Measurements from ENCODE around the gene LPAR1. TPM values are rescaled to one million over a fixed set of nuclear protein-coding genes. Genes with fewer than 3 reads are reported as not detected.

LPAR1 gene
- total and polyA plus RNA-seq, 9 of the 15 experiments (the other 6 are each of a cell fraction or from before 2014, with no cell fraction given): 0.13 TPM; not detected in 8

DNA sequence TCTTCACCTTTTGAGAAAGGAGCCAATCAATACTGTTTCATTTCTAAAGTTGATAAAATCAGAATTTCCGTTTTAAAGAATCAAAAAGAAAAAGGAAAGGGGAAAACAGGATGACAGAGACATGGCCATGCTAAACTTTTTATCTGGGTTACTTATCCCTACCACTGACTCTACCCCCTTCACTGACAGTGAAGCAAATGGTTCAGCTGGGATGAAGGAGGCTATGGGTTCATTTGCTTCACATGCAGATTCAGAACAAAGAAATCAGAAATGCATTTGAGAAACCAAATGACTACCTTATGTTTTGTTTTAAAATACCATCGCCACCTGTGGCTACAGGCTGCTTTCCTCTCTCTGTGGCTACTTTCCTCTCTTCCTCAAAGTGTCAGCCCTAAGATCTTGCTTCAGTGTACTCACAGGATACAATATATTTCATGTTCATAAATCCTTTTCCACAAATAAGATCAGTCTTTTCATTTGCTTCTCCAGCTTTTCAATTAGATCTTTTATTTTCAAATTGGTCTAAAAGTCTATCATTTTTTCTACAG is 53.3 kb downstream of the LPAR1 start:
- Histone ChIP-seq H3K4me1 (replicated peaks in 1 of 2; ENCODE audit: control insufficient read depth in 2 of 2, insufficient read depth in 2 of 2, low read length in 2 of 2) (no peaks in the 10 kb centered on the region), H3K27me3 (ENCODE audit: control insufficient read depth in 2 of 2, insufficient read depth in 2 of 2, low read length in 2 of 2) (no peaks in the 10 kb centered on the region), H3K4me2 (ENCODE audit: insufficient read depth, low read length) (no peak overlapping the region), H3K36me3 (ENCODE audit: control insufficient read depth, insufficient read depth, low read length) (no peaks in the 10 kb centered on the region), H4K20me1 (replicated peaks; ENCODE audit: control insufficient read depth, insufficient read depth, low read length) (no peaks in the 10 kb centered on the region), H3K27ac (ENCODE audit: extremely low read depth, low read depth, low read length) (no peak overlapping the region), H3K79me2 (ENCODE audit: control insufficient read depth, insufficient read depth, low read length) (no peaks in the 10 kb centered on the region), H3K9me3 (replicated peaks; ENCODE audit: control insufficient read depth, insufficient read depth, low read depth, low read length) (no peaks in the 10 kb centered on the region), H3K9ac (ENCODE audit: insufficient read depth in 1 of 2, low read depth in 2 of 2, low read length in 2 of 2) (no peak overlapping the region), H3K9me1 (ENCODE audit: control insufficient read depth, insufficient read depth, low read length) (no peaks in the 10 kb centered on the region), H2AFZ (ENCODE audit: low read depth, low read length) (no peak overlapping the region), H3K4me3 (no peak overlapping the region)
- 4% methylated on average over 2 of the region's 2 CpGs for WGBS (ENCODE audit: insufficient coverage, low coverage, missing lambda C conversion rate)
- FAIRE-seq (no peak), DNase-seq (ENCODE audit: extremely low read depth in 1 of 4, low spot score in 3 of 4) (no peak), ATAC-seq (no peak)
- TF ChIP-seq CAMTA2 (CRISPR knock-in tag; conservative IDR thresholded peaks at IDR 0.05) (no peak), CBX5 (IDR thresholded peaks at IDR 0.05; ENCODE audit: borderline replicate concordance, low read depth) (no peak), DDX20 (tag; IDR thresholded peaks at IDR 0.05; ENCODE audit: low read depth) (no peak), L3MBTL2 (IDR thresholded peaks at IDR 0.05) (no peak), EP300 (IDR thresholded peaks at IDR 0.05; ENCODE audit: low read length) (no peak), DPF2 (IDR thresholded peaks at IDR 0.05) (no peak), ZNF316 (IDR thresholded peaks at IDR 0.05) (no peak), BDP1 (IDR thresholded peaks at IDR 0.05; ENCODE audit: insufficient read depth, insufficient read length) (no peak), DIDO1 (tag; IDR thresholded peaks at IDR 0.05; ENCODE audit: low read depth) (no peak), MXI1 (IDR thresholded peaks at IDR 0.05; ENCODE audit: low read depth, low read length) (no peak)
- TF ChIP-seq, protein P1, sequence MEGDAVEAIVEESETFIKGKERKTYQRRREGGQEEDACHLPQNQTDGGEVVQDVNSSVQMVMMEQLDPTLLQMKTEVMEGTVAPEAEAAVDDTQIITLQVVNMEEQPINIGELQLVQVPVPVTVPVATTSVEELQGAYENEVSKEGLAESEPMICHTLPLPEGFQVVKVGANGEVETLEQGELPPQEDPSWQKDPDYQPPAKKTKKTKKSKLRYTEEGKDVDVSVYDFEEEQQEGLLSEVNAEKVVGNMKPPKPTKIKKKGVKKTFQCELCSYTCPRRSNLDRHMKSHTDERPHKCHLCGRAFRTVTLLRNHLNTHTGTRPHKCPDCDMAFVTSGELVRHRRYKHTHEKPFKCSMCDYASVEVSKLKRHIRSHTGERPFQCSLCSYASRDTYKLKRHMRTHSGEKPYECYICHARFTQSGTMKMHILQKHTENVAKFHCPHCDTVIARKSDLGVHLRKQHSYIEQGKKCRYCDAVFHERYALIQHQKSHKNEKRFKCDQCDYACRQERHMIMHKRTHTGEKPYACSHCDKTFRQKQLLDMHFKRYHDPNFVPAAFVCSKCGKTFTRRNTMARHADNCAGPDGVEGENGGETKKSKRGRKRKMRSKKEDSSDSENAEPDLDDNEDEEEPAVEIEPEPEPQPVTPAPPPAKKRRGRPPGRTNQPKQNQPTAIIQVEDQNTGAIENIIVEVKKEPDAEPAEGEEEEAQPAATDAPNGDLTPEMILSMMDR (IDR thresholded peaks at IDR 0.05 in 2 of 3, conservative IDR thresholded peaks at IDR 0.05 in 1 of 3; ENCODE audit: insufficient read depth in 2 of 3, low read depth in 1 of 3, low read length in 3 of 3): no peak
- TF ChIP-seq, protein P2, sequence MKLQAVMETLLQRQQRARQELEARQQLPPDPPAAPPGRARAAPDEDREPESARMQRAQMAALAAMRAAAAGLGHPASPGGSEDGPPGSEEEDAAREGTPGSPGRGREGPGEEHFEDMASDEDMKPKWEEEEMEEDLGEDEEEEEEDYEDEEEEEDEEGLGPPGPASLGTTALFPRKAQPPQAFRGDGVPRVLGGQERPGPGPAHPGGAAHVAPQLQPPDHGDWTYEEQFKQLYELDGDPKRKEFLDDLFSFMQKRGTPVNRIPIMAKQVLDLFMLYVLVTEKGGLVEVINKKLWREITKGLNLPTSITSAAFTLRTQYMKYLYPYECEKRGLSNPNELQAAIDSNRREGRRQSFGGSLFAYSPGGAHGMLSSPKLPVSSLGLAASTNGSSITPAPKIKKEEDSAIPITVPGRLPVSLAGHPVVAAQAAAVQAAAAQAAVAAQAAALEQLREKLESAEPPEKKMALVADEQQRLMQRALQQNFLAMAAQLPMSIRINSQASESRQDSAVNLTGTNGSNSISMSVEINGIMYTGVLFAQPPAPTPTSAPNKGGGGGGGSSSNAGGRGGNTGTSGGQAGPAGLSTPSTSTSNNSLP (IDR thresholded peaks at IDR 0.05; ENCODE audit: borderline replicate concordance, low read depth, low read length): no peak
- ChIA-PET CTCF (ENCODE audit: low intra/inter-chr PET ratio) (no interaction called here), POLR2A (no interaction called here)
- intact Hi-C loops (cut with micrococcal nuclease): no loop called here
- no TSS peak for BruUV-seq (replicated peaks)
- in situ Hi-C loops (cut with MboI): no loop called here

Data from K562 (cell line).